Left hindlimb (tissue), 1 donor: ENCODE results near the gene CLEC14A.

Experiments
- DNase-seq: peaks from one replicate; pipeline ENCODE4 v3.0.0-alpha.2; 2018

CLEC14A gene

GRCh38 chr14:38205119-38205813 is 50.6 kb downstream of the CLEC14A start:
- DNase-seq = no peak

GRCh38 chr14:38204719-38205115 is 51.2 kb downstream of the CLEC14A start:
- no peak for DNase-seq
